GM19324 (cell line): ENCODE results near the gene CFAP61.

Experiments
- ATAC-seq: cut with Tn5 transposase; IDR thresholded peaks from one replicate; pipeline ENCODE4 v1.9.1; 2021; ENCODE audit warnings: mild to moderate bottlenecking, moderate library complexity; ENCODE audit not compliant: unreplicated experiment, low FRiP score

CFAP61 gene

DNA sequence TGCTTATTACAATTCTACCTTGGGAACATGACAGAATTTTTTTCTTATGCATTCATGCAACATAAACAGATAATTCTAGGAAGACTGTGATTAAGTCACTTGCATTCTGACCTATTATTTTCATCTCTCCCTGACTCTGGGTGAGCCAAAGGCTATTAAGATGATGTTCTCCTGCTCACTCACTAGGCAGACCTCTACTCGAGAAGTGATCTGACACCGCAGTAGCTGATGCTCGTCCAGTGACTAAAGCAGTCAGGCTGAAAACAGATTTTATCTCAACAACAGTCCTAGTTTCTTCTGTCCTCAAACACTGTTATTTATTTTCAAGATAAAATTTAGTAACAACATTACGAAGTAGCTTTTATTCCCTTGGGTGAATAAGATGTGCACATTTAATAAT lies 17.8 kb upstream of the CFAP61 start:
- no peak for ATAC-seq

DNA sequence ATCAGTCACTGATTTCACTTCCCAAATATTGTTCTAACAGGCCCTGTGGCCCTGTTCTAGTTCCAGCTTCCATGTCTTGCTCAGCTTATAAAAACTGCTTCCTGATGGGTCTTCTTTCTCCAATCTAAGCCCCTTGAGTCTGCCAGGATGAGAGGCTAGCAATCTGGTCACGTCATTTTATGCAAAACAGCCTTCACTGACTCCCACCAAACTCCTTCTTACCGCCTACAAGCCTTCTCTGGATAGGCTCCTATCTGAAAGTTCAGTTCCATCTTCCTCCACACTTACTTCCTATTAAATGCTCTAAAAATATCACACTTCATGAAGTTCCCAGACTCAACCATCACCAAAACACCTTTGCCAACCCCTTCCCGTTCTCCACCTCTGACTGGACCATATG lies 15.6 kb upstream of the CFAP61 start:
- no peak for ATAC-seq

- no peak for ATAC-seq
These were observed 14.4 kb upstream of the CFAP61 start for GRCh38 chr20:20037960-20038359.

DNA sequence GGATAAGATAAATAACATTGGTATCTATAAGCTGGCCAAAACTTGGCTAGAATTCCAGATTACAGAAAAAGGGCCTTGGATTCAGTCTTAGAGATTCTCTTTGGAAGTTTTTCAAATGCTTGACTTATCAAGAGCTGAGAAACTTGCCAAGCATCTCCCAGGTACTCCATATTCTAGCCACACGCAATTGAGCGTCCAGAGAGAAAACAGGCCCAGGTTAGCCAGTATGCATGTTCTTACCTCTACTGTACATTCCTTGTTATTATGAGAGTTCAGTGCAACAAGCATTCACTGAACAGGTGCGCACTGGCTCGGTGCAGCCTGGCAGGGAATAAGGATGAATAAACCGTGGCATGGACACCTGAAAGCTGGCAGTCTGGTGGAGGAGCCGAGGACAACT lies 13.7 kb upstream of the CFAP61 start:
- ATAC-seq, result no peak

DNA sequence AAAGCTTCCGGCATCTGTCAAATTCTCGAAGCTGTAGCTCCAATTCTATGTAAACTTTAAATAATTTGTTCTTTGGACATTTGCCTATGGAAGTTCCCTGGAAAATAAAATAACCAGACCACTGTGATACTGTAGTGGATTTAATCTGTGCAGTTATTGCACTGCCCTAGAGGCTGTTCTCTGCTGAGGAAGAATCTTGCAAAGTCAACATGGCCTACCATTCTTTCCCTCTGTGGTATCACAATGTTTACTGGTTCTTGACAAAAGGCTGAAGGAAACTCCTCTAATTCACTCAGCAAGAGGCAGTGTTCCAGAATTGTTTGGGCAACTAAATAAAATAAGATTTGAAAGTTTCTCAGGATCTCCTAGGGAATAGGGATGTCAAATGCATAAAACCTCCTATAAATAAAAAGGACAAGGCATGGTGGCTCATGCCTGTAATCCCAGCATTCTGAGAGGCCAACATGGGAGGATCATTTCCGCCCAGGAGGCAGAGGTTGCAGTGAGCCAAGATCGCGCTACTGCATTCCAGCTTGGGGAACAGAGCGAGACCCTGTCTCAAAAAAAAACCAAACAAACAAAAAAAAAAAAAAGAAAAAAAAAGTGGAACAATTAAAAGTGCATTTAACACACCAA lies 12.5 kb upstream of the CFAP61 start:
- ATAC-seq, result no peak

DNA sequence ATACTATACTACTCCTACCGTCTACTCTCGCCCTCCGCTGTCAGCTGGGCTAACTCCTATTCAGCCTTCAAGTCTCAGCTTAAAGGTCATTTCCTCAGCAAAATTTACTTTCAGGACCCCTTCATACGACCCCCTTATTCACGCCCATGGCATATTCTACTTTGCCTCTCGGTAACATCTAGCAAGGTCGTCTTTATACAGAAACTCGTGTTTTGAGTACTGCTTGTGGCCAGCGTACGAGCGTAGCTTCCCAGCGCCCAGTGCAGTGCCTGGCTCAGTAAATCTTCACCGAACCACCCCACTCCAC lies 612 bp upstream of the CFAP61 start:
- ATAC-seq, result no peak

- no peak for ATAC-seq
These were observed 8.1 kb downstream of the CFAP61 start for GRCh38 chr20:20060234-20060998.

DNA sequence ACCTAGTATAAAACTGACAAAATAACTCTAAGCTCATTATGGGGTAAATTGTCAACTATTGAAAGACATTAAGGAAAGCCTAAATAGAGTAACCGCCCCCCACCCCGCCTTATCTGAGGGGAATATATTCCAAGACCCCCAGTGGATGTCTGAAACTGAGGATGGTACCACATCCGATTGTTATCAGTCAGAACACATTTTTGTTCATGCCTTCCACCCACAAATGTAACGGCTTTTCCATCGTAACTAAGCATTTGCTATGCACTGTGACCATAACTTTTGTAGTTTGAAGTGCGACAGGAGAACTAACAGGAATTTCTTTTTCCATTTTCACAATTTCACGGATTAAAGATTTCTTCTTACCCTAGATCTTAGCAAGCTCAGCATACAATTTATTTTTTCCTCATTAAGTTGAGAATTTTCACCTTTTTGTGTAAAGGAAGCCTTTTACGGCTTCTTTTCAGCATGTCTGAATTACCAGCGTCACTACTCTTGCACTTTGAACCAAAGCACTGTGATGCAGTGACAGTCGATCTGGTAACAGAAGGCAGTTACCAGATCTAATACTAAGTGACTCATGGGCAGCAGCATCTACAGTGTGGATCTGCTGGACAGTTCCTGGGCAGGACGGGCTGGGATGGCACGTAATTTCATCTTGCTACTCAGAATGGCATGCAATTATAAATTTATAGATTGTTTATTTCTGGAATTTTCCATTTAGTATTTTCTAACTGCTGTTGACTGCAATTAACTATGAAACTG lies 11.8 kb downstream of the CFAP61 start:
- no peak for ATAC-seq

- ATAC-seq, result no peak
These were observed 13.0 kb downstream of the CFAP61 start for GRCh38 chr20:20065361-20065760.

DNA sequence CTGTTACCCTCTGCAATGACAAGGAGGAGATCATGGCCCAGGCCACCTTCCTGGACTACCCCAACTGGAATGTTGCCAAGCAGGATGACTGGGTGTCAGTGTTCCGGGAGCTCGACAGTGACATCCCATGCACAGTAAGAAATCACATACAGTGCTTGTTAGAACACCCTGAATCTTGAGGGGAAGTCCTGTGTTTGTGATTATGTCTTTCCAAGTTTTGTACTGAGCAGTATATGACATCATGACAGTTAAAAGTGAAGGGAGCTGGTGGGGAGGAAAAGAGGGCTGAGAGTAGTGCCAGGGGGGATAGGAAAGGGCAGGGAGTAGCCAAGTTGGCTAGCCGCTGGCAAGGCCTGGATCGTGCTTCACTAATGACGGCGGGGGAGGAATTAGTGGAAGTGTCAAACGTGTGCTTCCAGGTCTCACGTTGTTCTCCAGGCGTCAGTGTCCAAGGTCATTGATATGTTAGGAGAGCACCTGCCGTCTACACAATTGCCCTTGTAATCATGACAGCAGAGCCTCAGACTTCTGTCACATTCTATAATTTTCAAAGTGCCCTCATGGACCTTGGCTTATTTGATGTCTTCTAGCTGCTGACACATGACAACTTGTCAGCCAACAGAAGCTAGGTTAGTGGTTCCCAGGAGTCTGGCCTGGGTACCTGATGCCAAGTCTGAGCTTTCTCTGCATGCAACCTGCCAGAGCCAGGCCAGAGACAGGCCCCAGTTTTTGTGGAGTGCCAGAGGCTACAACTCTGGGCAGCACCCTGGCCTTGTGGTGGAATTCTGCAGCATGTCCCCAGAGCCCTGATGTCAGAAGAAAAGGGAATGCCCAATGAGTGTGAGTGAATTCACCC lies 18.8 kb downstream of the CFAP61 start:
- no peak for ATAC-seq

DNA sequence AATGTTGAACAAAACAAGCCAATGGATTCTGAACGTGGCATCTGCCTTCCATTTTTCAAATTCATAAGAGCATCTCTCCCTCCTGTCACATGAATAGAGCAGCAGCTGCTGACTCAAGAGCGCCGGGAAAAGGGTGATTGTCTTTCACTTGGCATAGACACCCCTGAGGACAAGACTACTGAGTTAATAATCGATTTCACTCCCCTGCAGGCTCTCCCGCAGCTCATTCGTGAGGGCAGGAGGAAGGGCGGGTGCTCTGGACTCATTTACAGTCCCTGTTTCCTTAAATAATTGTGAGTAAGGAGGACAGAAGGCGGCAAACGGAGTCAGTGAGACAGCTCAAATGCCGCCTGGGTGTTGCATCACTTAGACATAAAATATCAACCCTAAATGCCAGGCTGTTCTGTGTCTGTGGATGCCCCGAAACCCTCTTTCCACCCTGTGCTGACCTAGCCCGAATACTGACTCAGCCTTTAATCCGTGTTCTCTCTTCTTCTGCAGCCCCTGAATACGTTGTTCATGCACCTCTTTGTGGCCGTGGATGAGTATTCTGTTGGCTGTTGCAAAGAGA lies 21.6 kb downstream of the CFAP61 start:
- no peak for ATAC-seq

DNA sequence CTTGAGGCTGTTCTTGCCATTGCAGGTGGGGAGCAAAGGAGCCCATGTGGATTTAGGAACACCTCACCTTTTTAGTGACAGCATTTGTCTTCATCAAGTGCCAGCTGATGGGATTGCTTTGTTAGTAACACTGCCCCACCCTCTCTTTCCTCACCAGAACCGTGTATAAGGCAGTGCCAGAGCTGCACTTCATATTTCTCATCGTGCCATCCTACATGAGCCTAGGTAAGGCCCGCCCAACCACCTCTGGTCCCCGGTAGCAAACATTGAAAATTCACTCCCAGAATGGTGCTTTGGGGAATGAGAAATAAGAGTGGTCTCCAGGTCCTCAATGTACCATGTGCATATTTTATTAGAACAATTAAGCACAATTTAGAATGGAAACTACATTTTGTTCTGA lies 22.7 kb downstream of the CFAP61 start:
- ATAC-seq, result no peak

DNA sequence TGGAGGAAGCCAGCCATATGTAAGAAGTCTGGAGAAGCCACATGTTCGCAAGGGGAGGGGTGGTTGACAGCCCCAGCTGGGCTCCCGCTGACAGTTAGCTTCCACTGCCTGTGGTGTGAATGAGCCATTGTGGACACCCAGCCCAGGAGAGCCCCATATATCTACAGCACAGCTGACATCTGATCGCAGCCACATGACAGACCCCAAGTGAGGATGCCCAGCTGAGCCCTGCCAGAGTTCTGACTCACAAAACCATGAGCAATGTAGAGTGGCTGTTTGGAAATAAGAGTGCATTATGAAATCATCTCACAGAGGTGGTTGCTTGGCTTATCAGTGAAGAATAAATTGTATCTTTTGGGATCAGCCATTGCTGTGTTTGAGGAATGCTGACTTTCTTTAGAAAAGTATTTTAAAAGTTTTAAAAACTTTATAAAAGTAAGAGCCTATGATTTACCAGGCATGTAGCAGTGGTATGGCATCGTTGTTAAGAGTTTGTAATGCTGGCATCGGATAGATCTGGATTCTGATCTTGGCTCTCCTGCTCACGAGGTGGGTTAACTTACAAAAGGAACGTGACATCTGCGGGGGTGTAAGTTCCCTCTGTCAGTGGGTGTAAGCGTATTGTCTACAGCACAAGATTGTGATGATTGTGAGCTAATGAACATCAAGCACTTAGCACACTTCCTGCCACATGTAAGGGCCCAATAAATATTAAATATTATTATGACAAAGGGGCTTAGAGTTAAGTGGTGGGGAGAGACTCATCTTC lies 24.1 kb downstream of the CFAP61 start:
- no peak for ATAC-seq

- ATAC-seq, result no peak
These were observed 25.7 kb downstream of the CFAP61 start for GRCh38 chr20:20078041-20078440.

DNA sequence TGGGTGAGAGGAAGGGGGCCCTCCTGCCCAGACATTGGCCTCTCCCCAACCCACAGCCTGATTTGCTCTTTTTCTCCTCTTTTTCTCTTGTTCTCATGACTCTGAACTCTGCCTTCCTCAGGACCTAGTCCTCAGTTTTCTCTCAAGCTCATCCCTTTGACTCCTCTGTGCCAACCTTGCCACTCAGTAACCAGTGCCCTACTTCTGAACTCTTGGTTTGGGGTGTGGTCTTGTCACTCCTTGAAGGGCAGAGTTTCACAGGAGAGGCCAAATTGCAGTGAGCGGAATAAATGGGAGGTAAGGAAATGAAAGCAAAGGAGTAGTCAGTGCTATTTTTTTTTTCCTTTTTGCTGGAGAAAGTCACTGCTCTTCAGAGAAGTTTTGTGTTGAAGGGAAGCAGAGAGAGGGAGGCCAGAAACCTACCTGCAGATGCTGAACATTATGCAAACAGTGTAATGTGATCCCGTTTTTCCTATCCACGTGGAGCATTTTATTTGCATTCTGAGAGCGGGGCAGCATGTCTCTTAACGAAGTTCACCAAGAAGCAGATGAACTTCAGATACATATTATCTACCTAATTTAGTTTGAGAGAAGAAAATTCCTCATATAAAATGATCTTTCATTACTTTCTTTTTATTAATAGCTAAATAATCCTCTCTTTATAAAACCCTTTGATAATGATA lies 26.9 kb downstream of the CFAP61 start:
- no peak for ATAC-seq

- ATAC-seq, result no peak
These were observed 31.5 kb downstream of the CFAP61 start for GRCh38 chr20:20083807-20084206.

DNA sequence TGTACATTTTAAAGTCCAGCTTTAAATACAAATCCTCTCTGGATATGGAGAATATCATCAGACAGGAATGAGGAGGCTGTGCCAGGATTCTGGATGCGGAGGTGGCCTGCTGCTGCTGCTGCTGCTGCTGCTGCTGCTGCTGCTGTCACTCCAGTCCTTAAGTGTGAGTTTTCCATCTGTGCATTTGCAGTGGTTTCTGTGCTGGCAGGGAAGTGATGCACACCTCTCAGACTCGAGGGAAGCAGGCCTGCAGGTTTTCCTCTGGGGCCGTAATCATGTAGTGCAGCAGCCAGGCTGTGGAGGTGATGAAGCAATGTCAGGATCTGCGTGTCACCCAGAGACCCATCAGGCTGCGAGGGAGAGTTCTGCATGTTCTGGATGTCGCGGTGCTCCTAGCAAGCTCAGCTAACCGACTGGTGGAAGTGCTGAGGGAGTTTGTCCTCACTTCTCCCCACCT lies 32.0 kb downstream of the CFAP61 start:
- ATAC-seq, result no peak

- ATAC-seq, result no peak
These were observed 32.7 kb downstream of the CFAP61 start for GRCh38 chr20:20085071-20085470.

- no peak for ATAC-seq
These were observed 33.5 kb downstream of the CFAP61 start for GRCh38 chr20:20085812-20086211.
